Stomach (tissue), 4 donors: ENCODE results near the gene FAM161B.

ENCODE experiments used
- CTCF ChIP-seq, 7 experiments: fragments of 450-650 bp in 4 of 7; fragments of 200-600 bp in 3 of 7; sonication (generic) in 3 of 7; IDR thresholded peaks; one replicate each; pipeline ENCODE4 v1.5.1; 2016 to 2019; ENCODE audit warnings: antibody characterized with exemption in 7 of 7, control low read depth in 2 of 7, mild to moderate bottlenecking in 1 of 7
- POLR2A ChIP-seq, 4 donors: fragments of 450-650 bp; IDR thresholded peaks; one replicate each; pipeline ENCODE4 v1.6.1; 2016; ENCODE audit warnings: antibody characterized with exemption in 4 of 4, control low read depth in 2 of 4, mild to moderate bottlenecking in 1 of 4, moderate library complexity in 1 of 4
- POLR2AphosphoS5 ChIP-seq, 3 donors: sonication (generic); formaldehyde crosslinking; IDR thresholded peaks; one replicate each; pipeline ENCODE4 v1.6.1; 2016; ENCODE audit warnings: antibody characterized with exemption in 3 of 3

GRCh38 chr14:73996731-73997107 lies 46.8 kb upstream of the FAM161B start:
- TF ChIP-seq CTCF (IDR thresholded peaks at IDR 0.05) (no peak), POLR2A (IDR thresholded peaks at IDR 0.05) (no peak), POLR2AphosphoS5 (IDR thresholded peaks at IDR 0.05) (no peak)
